Lower leg skin (tissue), 4 donors: Measurements from ENCODE around the gene TAF10. TPM values are rescaled to one million over a fixed set of nuclear protein-coding genes. Genes with fewer than 3 reads are reported as not detected.

Source experiments
- DNase-seq, 2 donors: peaks; one replicate each; pipeline ENCODE4 v3.0.0-alpha.2; 2019; ENCODE audit warnings: low spot score in 2 of 2
- H3K4me3 ChIP-seq: fragments of 200-600 bp; sonication (generic); 2 replicates; pipeline ENCODE4 v1.5.1; 2017; ENCODE audit warnings: mild to moderate bottlenecking, low read depth; ENCODE audit not compliant: poor library complexity, severe bottlenecking
- POLR2A ChIP-seq, 2 donors: fragments of 450-650 bp; IDR thresholded peaks; one replicate each; pipeline ENCODE4 v1.6.1; 2016 to 2017; ENCODE audit warnings: antibody characterized with exemption in 2 of 2, mild to moderate bottlenecking in 1 of 2, moderate library complexity in 1 of 2
- WGBS, 2 donors: methylation state at CpG; one replicate each; pipeline ENCODE4 v1.1.5; 2018; 5-methylcytosine and 5-hydroxymethylcytosine counted together
- intact Hi-C: fragments of 100-400 bp; cut with DNase I; formaldehyde crosslinking; loops from one replicate; pipeline ENCODE4 v1.15.0; 2023; ENCODE audit warnings: low total_unique reads
- total RNA-seq, 4 donors: library from RNA; depleted of rRNA; stranded (reverse); fragments of >200 nt; gene quantifications; one replicate each; pipeline ENCODE4 v1.1.0, GENCODE V29; 2016
- TF ChIP-seq, protein P1 (sequence below), 3 donors: fragments of 450-650 bp; IDR thresholded peaks; one replicate each; pipeline ENCODE4 v1.5.1; 2016; ENCODE audit warnings: antibody characterized with exemption in 3 of 3, mild to moderate bottlenecking in 3 of 3, moderate library complexity in 2 of 3

TAF10 gene
- total RNA-seq, 4 donors from 2014 or later = 41.1 to 105 (median 61.8) TPM

DNA sequence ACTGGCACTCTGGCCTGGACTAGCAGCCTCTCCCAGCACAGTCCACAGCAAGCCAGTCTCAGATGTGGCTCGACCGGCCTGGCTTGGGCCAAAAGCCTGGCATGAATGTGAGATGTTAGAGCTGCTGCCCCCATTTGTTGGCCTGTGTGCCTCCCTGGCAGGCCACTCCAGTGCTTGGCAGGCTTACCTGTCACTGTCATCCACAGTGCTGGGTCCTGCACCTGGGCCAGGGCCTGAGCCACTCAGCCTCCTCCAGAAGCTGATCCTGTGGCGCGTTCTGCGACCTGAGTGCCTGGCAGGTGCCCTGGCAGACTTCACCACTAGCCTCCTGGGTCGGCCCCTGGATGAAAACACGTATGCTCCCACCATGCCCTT, 44.7 kb downstream of the TAF10 start:
- DNase-seq = no peak
- WGBS, 2 donors = 81 to 84% methylated on average over 7 of the region's 7 CpGs
- no peak overlapping the region for H3K4me3 ChIP-seq
- intact Hi-C loops = no loop called here
- TF ChIP-seq, protein P1, sequence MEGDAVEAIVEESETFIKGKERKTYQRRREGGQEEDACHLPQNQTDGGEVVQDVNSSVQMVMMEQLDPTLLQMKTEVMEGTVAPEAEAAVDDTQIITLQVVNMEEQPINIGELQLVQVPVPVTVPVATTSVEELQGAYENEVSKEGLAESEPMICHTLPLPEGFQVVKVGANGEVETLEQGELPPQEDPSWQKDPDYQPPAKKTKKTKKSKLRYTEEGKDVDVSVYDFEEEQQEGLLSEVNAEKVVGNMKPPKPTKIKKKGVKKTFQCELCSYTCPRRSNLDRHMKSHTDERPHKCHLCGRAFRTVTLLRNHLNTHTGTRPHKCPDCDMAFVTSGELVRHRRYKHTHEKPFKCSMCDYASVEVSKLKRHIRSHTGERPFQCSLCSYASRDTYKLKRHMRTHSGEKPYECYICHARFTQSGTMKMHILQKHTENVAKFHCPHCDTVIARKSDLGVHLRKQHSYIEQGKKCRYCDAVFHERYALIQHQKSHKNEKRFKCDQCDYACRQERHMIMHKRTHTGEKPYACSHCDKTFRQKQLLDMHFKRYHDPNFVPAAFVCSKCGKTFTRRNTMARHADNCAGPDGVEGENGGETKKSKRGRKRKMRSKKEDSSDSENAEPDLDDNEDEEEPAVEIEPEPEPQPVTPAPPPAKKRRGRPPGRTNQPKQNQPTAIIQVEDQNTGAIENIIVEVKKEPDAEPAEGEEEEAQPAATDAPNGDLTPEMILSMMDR (IDR thresholded peaks at IDR 0.05) = no peak
- no peak for TF ChIP-seq POLR2A (IDR thresholded peaks at IDR 0.05)

DNA sequence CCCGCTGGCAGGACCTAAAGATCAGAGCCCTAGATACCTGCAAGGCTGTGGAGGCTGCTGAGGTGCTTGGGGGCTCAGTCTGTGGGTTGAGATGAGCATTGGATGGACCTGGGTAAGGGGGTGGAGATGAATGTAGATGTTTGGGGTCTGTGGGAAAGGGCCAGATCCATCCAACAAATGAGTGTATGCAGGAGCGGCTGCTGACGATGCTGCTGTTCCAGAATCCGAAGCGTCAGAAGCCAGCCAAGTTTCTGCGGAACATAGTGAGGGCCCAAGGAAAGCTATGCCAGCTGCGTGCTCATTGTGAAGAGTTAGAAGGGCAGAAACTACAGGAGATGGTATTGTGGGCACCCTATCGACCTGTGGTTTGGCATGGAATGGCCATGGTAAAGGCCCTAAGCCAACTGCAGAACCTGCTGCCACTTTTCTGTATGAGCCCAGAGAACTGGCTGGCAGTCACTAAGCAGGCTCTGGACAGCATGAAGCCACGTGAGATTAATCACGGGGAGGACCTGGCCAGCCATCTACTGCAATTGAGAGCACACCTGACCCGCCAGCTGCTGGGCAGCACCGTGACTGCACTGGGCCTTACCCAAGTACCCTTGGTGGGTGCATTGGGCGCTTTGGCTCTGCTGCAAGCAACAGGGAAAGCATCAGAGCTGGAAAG, 45.2 kb downstream of the TAF10 start:
- DNase-seq = no peak
- TF ChIP-seq, protein P1 (IDR thresholded peaks at IDR 0.05) = no peak
- TF ChIP-seq POLR2A (IDR thresholded peaks at IDR 0.05) = no peak
- intact Hi-C loops = no loop called here
- 81 to 89% methylated on average over 13 of the region's 13 CpGs for WGBS, 2 donors
- no peak overlapping the region for H3K4me3 ChIP-seq

DNA sequence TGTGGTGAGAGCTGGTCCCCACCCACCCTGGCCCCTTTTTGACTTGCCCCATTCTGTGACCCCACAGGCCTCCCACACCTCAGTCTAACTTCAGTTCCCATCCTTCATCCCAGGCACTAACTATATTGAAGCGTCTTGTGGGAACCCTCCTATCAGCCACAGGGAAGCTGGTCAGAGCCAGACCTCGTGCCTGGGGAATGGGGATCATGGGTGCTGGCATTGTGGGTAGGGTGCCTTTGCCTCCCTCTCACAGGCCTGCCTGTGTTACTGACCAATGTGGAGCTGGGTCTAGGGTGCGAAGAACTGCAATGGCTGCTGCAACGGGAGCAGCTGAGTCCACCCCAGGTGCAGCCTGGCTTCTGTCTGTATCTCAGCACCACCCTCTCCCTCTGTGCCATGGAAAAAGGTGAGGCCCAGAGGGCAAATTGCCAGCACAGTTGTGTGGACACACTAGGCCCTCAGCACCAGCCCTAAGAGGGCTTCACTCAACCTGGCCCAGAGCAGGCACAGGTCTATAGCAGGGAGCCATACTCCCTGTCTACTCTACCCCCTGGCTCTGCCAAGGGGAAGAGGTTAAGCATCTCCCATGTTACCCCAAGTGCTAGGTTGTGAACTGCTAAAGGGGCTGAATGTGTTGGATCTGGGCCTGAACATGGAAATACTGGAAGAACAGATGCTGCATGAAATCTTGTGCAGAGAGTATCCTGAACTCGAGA, 45.9 kb downstream of the TAF10 start:
- intact Hi-C loops = no loop called here
- TF ChIP-seq, protein P1 (IDR thresholded peaks at IDR 0.05) = no peak
- no peak for TF ChIP-seq POLR2A (IDR thresholded peaks at IDR 0.05)
- DNase-seq = no peak
- no peak overlapping the region for H3K4me3 ChIP-seq
- WGBS, 2 donors = 86 to 87% methylated on average over 4 to 5 of the region's 5 CpGs

DNA sequence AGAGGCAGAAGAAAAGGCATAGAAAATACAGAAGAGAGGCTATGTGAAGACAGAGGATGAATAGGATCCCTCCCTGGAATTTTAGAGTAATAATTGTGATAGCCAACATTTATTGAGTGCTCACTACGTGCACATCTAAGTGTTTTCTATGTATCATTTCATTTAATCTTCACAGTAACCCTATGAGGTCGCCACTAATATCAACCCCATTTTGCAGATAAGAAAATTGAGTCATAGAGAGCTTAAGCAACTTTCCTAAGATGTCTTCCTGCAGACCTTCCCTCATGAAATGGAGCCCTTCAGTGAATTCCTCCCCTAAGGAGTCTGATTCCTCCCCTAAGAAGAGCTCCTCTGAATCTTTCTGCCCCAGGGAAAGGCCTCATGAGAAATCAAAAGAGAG, 46.7 kb downstream of the TAF10 start:
- 67 to 98% methylated on average over 2 of the region's 2 CpGs for WGBS, 2 donors
- TF ChIP-seq, protein P1 (IDR thresholded peaks at IDR 0.05) = no peak
- no peak for TF ChIP-seq POLR2A (IDR thresholded peaks at IDR 0.05)
- H3K4me3 ChIP-seq = no peak overlapping the region
- DNase-seq = no peak
- intact Hi-C loops = no loop called here

DNA sequence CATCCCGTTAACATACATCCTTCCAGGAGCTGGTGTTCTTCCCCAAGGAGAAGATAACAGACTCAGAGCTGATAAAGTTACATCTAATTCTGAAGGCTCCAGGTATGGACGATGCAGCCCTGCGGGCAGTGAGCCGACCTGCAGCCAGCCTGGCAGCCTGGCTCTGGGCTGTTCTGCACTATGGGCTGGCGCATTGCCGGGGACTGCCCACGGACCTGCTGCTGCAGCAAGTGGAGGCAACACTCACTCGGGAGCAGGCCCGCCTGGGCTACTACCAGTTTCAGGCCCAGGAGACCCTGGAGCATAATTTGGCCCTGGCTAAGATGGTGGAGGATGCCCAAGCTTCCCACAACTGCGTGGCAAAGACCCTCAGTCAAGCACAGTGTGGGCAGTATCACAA, 48.3 kb downstream of the TAF10 start:
- intact Hi-C loops = no loop called here
- WGBS, 2 donors = 80 to 82% methylated on average over 8 to 9 of the region's 10 CpGs
- TF ChIP-seq POLR2A (IDR thresholded peaks at IDR 0.05) = no peak
- TF ChIP-seq, protein P1 (IDR thresholded peaks at IDR 0.05) = no peak
- no peak for DNase-seq
- H3K4me3 ChIP-seq = no peak overlapping the region
